Stimulated activated CD8-positive, alpha-beta memory T cell treated with anti-CD3 and anti-CD28 coated beads, Interleukin-12 subunit alpha, Interleukin-12 subunit beta, amount 100 ng/mL, for 4 hours (primary cell): ENCODE data around the gene DNAI1.

Source experiments
- DNase-seq: peaks from one replicate; pipeline ENCODE4 v3.0.0-alpha.2; 2020; ENCODE audit warnings: low read depth

The DNAI1 gene

GRCh38 chr9:34546102-34546833 lies 87.7 kb downstream of the DNAI1 start:
- DNase-seq: no peak

- DNase-seq: no peak
These were observed 88.5 kb downstream of the DNAI1 start for GRCh38 chr9:34546834-34547827.

- no peak for DNase-seq
These were observed 89.5 kb downstream of the DNAI1 start for GRCh38 chr9:34547960-34548611.

DNA sequence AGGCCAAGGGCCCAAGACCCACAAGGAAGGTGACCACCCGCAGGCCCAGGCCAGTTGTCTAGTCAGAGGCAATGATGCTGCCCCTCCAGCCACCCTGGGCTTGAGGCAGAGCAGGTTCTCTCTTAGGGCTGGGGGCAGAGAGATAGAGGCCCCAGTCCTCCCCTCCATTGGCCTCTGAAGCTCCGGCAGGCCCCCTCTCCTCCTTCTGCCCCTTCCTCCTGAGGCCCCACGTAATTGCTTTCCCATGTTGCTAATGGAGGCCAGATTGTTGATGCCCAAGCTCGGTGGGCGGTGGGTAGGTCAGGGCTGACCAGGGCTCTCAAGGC lies 90.8 kb downstream of the DNAI1 start:
- DNase-seq: no peak

GRCh38 chr9:34550016-34550680 lies 91.5 kb downstream of the DNAI1 start:
- DNase-seq: no peak

DNA sequence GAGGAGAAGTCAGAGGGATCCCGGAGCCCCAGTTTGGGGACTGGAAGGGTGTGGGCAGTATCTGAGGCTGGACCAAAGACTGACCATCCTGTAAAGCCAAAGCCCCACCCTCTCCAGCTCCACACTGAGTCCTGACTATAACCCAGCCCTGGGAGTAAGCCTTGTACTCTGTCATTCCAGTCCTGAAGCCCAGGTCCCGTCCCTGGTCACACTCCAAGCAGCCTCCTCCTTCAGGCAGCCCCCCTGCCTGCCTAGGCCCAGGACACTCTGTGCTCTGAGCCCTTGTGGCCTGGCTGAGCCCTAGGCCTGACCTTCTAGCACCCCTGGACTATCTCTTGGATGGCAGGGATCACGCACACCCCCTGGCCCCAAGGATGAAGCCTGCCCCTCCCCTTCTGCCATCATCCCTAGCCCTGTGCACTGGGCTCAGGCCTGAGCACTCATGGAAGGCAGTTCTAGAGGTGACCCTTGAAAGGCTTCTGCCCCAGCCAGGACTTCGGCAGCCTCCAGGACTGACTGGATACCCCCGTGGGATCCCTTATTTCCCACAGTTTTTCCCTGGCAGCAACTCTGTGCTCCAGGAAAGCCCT lies 92.2 kb downstream of the DNAI1 start:
- no peak for DNase-seq

GRCh38 chr9:34551751-34552605 lies 93.4 kb downstream of the DNAI1 start:
- DNase-seq: no peak

DNA sequence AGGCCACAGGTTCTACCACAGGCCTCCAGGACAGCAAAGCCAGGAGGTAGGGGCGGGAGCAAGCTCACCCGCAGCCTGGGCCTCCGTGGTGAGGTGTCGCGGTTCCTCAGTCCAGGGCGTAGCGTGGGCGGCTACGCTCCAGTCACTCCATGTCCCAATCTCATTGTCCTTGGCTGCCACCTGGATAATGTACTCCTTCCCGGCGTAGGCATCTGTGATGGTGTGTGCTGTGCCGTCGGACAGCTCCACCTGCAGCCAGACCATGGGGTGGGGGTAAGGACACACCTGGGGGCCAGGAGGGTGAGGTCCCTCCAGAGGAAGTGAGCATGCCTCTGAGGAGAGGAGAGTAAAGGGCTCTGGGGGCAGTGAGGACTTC lies 94.0 kb downstream of the DNAI1 start:
- no peak for DNase-seq

GRCh38 chr9:34552986-34553385 lies 94.4 kb downstream of the DNAI1 start:
- no peak for DNase-seq

- no peak for DNase-seq
These were observed 95.0 kb downstream of the DNAI1 start for GRCh38 chr9:34553511-34554021.

DNA sequence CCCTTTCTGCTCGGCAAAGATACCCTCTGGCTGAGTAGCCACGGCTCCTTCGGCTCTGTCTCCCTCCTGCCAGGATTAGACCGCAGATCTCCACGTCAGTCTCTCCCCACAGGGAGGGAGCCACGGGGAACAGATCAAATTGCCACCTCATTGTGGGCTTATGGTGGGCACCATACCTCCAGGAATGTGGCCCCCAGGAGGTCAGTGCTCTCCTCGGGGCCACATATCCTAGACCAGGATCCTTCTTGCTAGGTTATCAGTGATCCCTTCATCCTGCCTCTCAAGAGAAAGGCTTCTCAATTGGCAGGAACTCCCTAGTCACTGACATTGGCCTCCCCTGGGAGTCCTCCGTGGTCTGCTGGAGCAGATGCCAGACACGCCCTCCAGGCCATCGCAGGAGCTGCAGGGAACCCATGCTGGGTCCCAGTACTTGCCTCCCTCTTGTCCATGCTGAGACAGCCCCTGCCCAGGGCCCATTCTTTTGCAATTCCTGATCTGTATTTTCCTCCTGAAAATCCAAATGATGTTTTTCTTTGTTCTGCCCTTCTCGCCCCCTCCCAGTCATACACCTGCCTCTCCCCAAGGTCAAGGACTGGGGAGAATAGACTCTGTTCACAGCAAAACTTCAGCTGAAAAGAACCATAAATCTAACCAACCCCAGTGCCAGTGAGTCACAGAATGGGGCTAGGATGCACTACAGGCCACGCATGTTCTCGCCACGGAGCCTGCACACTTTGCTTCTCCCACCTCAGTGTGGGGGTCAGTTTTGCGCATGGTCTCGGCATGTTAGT lies 95.8 kb downstream of the DNAI1 start:
- DNase-seq: no peak

- DNase-seq: no peak
These were observed 96.4 kb downstream of the DNAI1 start for GRCh38 chr9:34555002-34555348.

DNA sequence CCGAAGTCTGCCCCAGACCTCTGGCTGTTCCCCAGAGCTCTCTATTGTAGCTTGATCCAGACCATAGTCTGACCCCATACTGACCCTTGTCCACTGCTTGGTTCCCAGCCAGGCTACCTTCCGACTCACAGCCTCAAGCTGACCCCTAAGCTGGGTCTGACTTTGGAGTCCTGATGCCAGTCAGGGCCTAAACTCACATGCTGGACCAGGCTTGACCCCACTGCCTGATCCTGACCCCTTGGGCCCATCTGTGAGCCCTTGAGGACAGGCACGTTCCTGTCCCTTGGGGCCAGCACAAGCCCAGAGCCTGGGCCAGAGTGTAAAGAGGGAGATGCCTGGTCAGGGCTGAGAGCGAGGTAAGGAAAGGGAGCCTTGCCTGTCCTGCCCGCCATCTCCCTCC lies 96.9 kb downstream of the DNAI1 start:
- no peak for DNase-seq

DNA sequence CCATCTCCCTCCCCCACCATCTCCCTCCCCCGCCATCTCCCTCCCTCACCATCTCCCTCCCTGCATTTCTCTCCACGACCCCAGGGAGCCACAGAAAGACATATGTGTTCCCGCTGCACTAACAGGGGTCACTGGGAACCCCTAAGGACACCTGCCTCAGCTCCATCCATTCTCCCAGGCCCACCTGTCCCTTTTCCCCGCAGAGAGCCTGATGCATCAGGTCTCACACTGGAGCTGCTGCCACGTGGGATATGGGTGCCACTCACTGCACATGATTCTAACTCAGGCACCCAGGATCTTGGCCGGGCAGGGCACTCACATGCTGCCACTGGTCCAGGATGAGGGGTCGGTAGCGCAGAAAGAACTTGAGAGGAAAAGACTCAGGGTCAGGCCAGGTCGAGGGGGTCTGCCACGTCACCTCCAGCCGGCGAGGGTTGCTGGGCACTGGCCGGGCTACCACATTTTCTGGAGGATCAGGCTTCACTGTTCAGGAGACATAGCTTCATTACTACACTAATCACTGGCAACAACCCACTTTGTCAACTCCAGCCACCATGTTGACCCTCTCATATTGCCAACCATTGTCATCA lies 97.4 kb downstream of the DNAI1 start:
- DNase-seq: no peak

DNA sequence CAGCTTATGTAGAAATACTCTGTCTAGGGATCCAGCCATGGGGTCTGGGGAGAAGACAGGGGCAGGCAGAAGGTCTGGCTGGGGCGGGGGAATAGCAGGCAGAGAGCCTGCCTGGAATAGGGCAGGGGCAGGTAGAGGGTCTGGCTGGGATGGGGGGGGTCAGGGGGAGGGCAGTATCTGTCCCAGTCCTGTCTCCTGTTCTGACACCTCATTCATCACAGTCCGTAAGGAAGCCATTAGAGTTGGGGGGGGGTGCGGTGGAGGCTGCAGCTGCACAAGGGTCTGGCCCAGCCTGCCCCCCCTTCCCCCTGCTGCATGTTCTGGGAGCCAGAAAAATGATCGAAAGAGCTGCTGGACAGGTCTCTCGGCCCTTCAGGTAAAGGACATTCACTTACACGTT lies 98.3 kb downstream of the DNAI1 start:
- no peak for DNase-seq

- no peak for DNase-seq
These were observed 99.1 kb downstream of the DNAI1 start for GRCh38 chr9:34557426-34558321.

- DNase-seq: no peak
These were observed 99.8 kb downstream of the DNAI1 start for GRCh38 chr9:34558364-34558763.

DNA sequence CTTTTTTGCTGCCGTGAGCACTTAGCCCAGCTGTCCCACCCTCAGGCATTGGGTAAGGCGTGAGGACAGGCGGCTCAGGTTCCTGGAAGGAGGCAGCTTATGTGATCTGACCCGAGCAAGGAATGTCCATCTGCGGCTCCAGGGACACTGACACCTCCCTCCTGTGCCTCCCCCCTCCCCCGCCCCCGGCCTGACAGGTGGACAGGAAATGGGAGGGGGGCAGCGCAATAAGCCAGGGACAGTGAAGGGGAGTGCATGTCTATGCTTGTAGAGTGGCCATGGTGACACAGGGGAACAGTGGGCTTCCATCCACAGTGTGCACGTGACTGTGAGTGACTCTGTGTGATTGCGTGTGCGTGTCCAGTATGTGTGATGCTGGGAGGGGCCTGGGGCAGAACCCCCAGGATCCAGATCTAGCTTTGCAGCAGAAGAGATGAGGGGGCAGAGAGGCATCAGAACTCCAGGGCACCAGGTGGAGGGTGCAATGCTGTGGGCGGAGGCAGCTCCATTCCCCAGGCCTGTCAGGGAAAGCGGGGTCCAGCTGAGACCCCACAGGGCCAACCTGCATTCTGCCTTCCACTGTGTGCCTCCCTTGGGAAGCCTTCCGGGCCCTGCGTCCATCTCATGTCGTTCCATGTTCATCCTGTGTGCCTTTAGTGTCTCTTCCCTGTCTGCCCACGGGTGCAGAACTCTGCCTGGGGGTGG lies 100.5 kb downstream of the DNAI1 start:
- DNase-seq: no peak
